BE2C (cell line): ENCODE measurements around the gene STRIP1.

Experiments
- DNase-seq: peaks from one replicate; pipeline ENCODE4 v3.0.0-alpha.2; 2020
- H3K27me3 ChIP-seq: fragments of 250-450 bp; sonication (Bioruptor Pico); 2 replicates; pipeline ENCODE4 v1.5.1; 2020; ENCODE audit warnings: mild to moderate bottlenecking
- H3K36me3 ChIP-seq: fragments of 250-450 bp; sonication (Bioruptor Pico); 2 replicates; pipeline ENCODE4 v1.5.1; 2020; ENCODE audit warnings: mild to moderate bottlenecking
- H3K4me1 ChIP-seq: fragments of 250-450 bp; sonication (Bioruptor Pico); 2 replicates; pipeline ENCODE4 v1.5.1; 2020
- H3K4me3 ChIP-seq: 2 replicates; pipeline ENCODE4 v1.5.1; 2011; ENCODE audit warnings: low read depth, low read length
- H3K9me3 ChIP-seq: fragments of 250-450 bp; sonication (Bioruptor Pico); 2 replicates; pipeline ENCODE4 v1.5.1; 2020
- CTCF ChIP-seq: IDR thresholded peaks from 2 replicates; pipeline ENCODE4 v1.5.1; 2012; ENCODE audit warnings: mild to moderate bottlenecking, low read depth, low read length

The STRIP1 gene

GRCh38 chr1:110043016-110043415, 8.6 kb downstream of the STRIP1 start:
- DNase-seq: no peak
- peaks cover 91% of the 10 kb centered on the region for H3K36me3 ChIP-seq
- no peak for TF ChIP-seq CTCF
- H3K27me3 ChIP-seq: no peaks in the 10 kb centered on the region
- no peaks in the 10 kb centered on the region for H3K9me3 ChIP-seq
- no peaks in the 10 kb centered on the region for H3K4me1 ChIP-seq
- no peak overlapping the region for H3K4me3 ChIP-seq

- H3K36me3 ChIP-seq: peaks cover 80% of the 10 kb centered on the region
- DNase-seq: no peak
- H3K9me3 ChIP-seq: no peaks in the 10 kb centered on the region
- peak; percentile 30 for TF ChIP-seq CTCF
- H3K4me3 ChIP-seq: no peak overlapping the region
- peaks cover 16% of the 10 kb centered on the region for H3K4me1 ChIP-seq
- no peaks in the 10 kb centered on the region for H3K27me3 ChIP-seq
Measured at GRCh38 chr1:110047463-110047862, 13.0 kb downstream of the STRIP1 start.

GRCh38 chr1:110048240-110048639, 13.8 kb downstream of the STRIP1 start:
- Histone ChIP-seq H3K4me1 (peaks cover 16% of the 10 kb centered on the region), H3K27me3 (no peaks in the 10 kb centered on the region), H3K4me3 (no peak overlapping the region), H3K9me3 (no peaks in the 10 kb centered on the region), H3K36me3 (peaks cover 80% of the 10 kb centered on the region)
- no peak for DNase-seq
- no peak for TF ChIP-seq CTCF

- no peaks in the 10 kb centered on the region for H3K27me3 ChIP-seq
- H3K4me1 ChIP-seq: peaks cover 21% of the 10 kb centered on the region
- DNase-seq: no peak
- peaks cover 78% of the 10 kb centered on the region for H3K36me3 ChIP-seq
- H3K4me3 ChIP-seq: no peak overlapping the region
- no peak for TF ChIP-seq CTCF
- H3K9me3 ChIP-seq: no peaks in the 10 kb centered on the region
Measured at GRCh38 chr1:110048923-110049601, 14.6 kb downstream of the STRIP1 start.

- peak overlapping the region; percentile 3 for H3K4me3 ChIP-seq
- H3K9me3 ChIP-seq: no peaks in the 10 kb centered on the region
- no peaks in the 10 kb centered on the region for H3K27me3 ChIP-seq
- H3K4me1 ChIP-seq: peaks cover 28% of the 10 kb centered on the region
- DNase-seq: peak; percentile 97
- peaks cover 80% of the 10 kb centered on the region for H3K36me3 ChIP-seq
- no peak for TF ChIP-seq CTCF
Measured at GRCh38 chr1:110049801-110050601, 15.6 kb downstream of the STRIP1 start.

- TF ChIP-seq CTCF: no peak
- DNase-seq: no peak
- Histone ChIP-seq H3K4me3 (no peak overlapping the region), H3K36me3 (peaks cover 82% of the 10 kb centered on the region), H3K4me1 (peaks cover 28% of the 10 kb centered on the region), H3K27me3 (no peaks in the 10 kb centered on the region), H3K9me3 (no peaks in the 10 kb centered on the region)
Measured at GRCh38 chr1:110050602-110051261, 16.3 kb downstream of the STRIP1 start.
